ENCODE results near the gene POP4. TPM values are rescaled to one million over a fixed set of nuclear protein-coding genes. Genes with fewer than 3 reads are reported as not detected.

POP4 gene
- total RNA-seq, 1 donor from 2014 or later = 26.8 TPM

DNA sequence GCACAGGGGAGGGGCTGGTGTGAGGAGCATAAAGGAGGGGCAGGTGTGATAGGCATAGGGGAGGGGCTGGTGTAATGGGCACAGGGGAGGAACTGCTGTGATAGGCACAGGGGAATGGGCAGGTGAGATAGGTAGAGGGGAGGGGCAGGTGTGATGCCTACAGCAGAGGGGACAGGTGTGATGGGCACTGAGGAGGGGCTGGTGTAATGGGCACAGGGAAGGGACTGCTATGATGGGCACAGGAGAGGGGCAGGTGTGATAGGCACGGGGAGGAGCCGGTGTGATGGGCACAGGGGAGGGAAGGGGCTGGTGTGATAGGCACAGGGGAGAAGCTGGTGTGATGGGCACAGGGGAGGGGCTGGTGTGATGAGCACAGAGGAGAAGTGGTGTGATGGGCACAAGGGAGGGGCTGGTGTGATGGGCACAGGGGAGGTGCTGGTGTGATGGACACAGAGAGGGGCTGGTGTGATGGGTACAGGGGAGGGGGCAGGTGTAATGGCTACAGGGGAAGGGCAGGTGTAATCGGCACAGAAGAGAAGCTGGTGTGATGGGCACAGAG, 39.5 kb upstream of the POP4 start:
- Histone ChIP-seq H3K9me3 (no peaks in the 10 kb centered on the region), H3K4me1 (no peaks in the 10 kb centered on the region), H3K4me3 (no peak overlapping the region), H3K27me3 (no peaks in the 10 kb centered on the region), H3K27ac (no peak overlapping the region), H3K36me3 (no peaks in the 10 kb centered on the region)
- DNase-seq (ENCODE audit: low spot score in 2 of 2) = no peak
- intact Hi-C loops (cut with DNase I) = no loop called here
- TF ChIP-seq CTCF (IDR thresholded peaks at IDR 0.05) = no peak

- DNase-seq (ENCODE audit: low spot score in 2 of 2) = no peak
- no peaks in the 10 kb centered on the region for H3K4me1 ChIP-seq
- H3K36me3 ChIP-seq = no peaks in the 10 kb centered on the region
- intact Hi-C loops (cut with DNase I) = no loop called here
- TF ChIP-seq CTCF (IDR thresholded peaks at IDR 0.05) = no peak
- H3K27me3 ChIP-seq = no peaks in the 10 kb centered on the region
- no peak overlapping the region for H3K27ac ChIP-seq
- no peaks in the 10 kb centered on the region for H3K9me3 ChIP-seq
- H3K4me3 ChIP-seq = no peak overlapping the region
These were observed 38.6 kb upstream of the POP4 start for GRCh38 chr19:29567366-29567915.

- no peak for DNase-seq (ENCODE audit: low spot score in 2 of 2)
- Histone ChIP-seq H3K27ac (no peak overlapping the region), H3K36me3 (no peaks in the 10 kb centered on the region), H3K4me3 (no peak overlapping the region), H3K27me3 (no peaks in the 10 kb centered on the region), H3K4me1 (no peaks in the 10 kb centered on the region), H3K9me3 (no peaks in the 10 kb centered on the region)
- TF ChIP-seq CTCF (IDR thresholded peaks at IDR 0.05) = no peak
- intact Hi-C loops (cut with DNase I) = no loop called here
These were observed 37.8 kb upstream of the POP4 start for GRCh38 chr19:29568036-29569025.

DNA sequence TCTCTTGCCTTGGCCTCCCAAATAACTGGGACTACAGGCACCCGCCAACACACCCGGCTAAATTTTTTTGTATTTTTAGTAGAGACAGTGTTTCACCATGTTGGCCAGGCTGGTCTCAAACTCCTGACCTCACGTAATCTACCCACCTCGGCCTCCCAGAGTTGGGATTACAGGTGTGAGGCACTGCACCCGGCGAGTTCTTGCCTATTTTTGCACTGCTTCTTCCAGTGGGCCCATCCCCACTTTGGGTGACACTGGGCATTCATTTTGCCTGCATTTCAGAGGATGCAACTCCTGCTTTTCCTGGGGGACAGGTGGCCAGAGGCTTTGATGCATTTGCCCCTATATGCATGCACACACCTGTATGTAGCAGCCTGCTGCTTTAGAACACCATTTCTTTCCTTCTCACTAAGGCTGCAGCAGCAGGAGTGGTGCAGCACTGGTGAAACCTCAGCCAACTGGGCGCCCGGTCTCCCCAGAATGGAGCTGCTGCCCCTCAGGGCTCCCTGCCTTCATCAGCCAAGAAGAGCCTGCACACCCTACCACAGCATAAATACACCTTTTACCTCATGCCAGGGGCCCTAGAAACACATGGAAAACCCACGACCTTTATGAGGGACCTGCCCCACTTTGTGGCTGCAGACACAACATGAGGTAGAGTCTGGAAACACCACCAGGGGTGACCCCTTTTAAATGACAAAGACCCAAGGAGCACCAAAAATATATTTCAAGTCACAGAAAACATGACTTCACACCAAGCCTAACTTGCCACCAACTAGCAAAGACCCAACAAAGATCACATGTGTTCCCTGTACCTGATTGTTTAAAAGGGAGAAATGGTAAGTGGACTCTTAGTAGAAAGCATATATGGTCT, 36.8 kb upstream of the POP4 start:
- no peak overlapping the region for H3K4me3 ChIP-seq
- no peak for TF ChIP-seq CTCF (IDR thresholded peaks at IDR 0.05)
- no peak overlapping the region for H3K27ac ChIP-seq
- no peak for DNase-seq (ENCODE audit: low spot score in 2 of 2)
- H3K9me3 ChIP-seq = no peaks in the 10 kb centered on the region
- no peaks in the 10 kb centered on the region for H3K4me1 ChIP-seq
- H3K27me3 ChIP-seq = no peaks in the 10 kb centered on the region
- intact Hi-C loops (cut with DNase I) = no loop called here
- H3K36me3 ChIP-seq = no peaks in the 10 kb centered on the region

- no peak for TF ChIP-seq CTCF (IDR thresholded peaks at IDR 0.05)
- intact Hi-C loops (cut with DNase I) = no loop called here
- no peak overlapping the region for H3K4me3 ChIP-seq
- H3K4me1 ChIP-seq = no peaks in the 10 kb centered on the region
- no peaks in the 10 kb centered on the region for H3K9me3 ChIP-seq
- H3K27ac ChIP-seq = no peak overlapping the region
- DNase-seq (ENCODE audit: low spot score in 2 of 2) = no peak
- H3K36me3 ChIP-seq = no peaks in the 10 kb centered on the region
- H3K27me3 ChIP-seq = no peaks in the 10 kb centered on the region
These were observed 34.9 kb upstream of the POP4 start for GRCh38 chr19:29571181-29571580.

Data from ascending aorta (tissue), 2 donors.